ENCODE results near the gene TMEM158. TPM values are rescaled to one million over a fixed set of nuclear protein-coding genes. Genes with fewer than 3 reads are reported as not detected.

TMEM158 gene
- total and polyA plus RNA-seq, 2 of the 8 experiments (the other 6 are each of a cell fraction or from before 2014, with no cell fraction given): 6.8 to 30.3 TPM

DNA sequence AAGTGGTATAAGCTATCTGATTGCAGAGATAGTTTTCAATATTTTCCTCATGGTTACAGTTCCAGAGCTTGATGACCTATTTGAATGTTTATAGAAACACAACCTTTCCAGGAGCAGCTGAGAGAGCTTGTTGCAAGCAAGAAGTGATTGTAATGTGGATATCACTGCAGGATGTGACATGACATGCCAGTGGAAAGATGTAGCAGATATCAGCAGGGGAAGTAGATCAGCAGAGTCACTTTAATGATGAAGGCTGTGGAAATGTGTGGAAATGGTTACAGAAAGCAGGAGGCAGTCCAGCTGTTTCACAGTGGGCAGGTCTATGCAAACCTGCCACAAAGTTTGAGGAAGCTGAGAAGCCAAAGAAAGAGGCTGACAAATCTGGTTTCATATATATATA lies 21.0 kb downstream of the TMEM158 start:
- Histone ChIP-seq H2BK12ac (ENCODE audit: low read depth, low read length) (no peak overlapping the region), H3K4ac (replicated peaks; ENCODE audit: insufficient read length, low read depth, low read length) (no peak overlapping the region), H3K56ac (replicated peaks; ENCODE audit: insufficient read length, low read depth, low read length) (no peak overlapping the region), H2BK120ac (replicated peaks; ENCODE audit: low read depth, low read length) (no peak overlapping the region), H3K9me3 (ENCODE audit: insufficient read depth in 2 of 2, low read depth in 1 of 2, low read length in 1 of 2) (no peaks in the 10 kb centered on the region), H4K20me1 (replicated peaks in 1 of 2; ENCODE audit: control insufficient read depth in 1 of 2, insufficient read depth in 2 of 2, low read length in 2 of 2) (no peaks in the 10 kb centered on the region), H3K4me3 (ENCODE audit: extremely low read depth in 1 of 4, insufficient read depth in 2 of 4, low read depth in 3 of 4, low read length in 4 of 4) (no peak overlapping the region), H4K5ac (ENCODE audit: insufficient read length, low read depth, low read length) (no peak overlapping the region), H3K9ac (replicated peaks in 1 of 4; ENCODE audit: extremely low read depth in 1 of 4, low read depth in 3 of 4, low read length in 3 of 4) (no peak overlapping the region), H3K14ac (ENCODE audit: insufficient read length) (no peak overlapping the region), H2BK20ac (ENCODE audit: low read length) (no peak overlapping the region), H4K91ac (replicated peaks; ENCODE audit: insufficient read length, low read length) (no peak overlapping the region), H3K79me1 (ENCODE audit: low read depth, low read length) (no peaks in the 10 kb centered on the region), H2BK15ac (ENCODE audit: low read length) (no peak overlapping the region; the same call in 1 of the 2 replicates), H2AFZ (ENCODE audit: low read length) (no peak overlapping the region), H2BK5ac (ENCODE audit: low read depth, low read length) (no peak overlapping the region), H3K23me2 (ENCODE audit: low read depth, low read length) (no peaks in the 10 kb centered on the region), H3K27me3 (replicated peaks in 1 of 4; ENCODE audit: control insufficient read depth in 3 of 4, extremely low read depth in 1 of 4, insufficient read depth in 3 of 4, low read length in 3 of 4) (no peaks in the 10 kb centered on the region), H3K79me2 (ENCODE audit: control insufficient read depth in 1 of 2, insufficient read depth in 2 of 2, low read length in 2 of 2) (no peaks in the 10 kb centered on the region), H2AK5ac (ENCODE audit: low read depth, low read length) (no peak overlapping the region), H3K4me2 (ENCODE audit: insufficient read depth in 1 of 2, low read depth in 2 of 2, low read length in 2 of 2) (no peak overlapping the region), H3K4me1 (replicated peaks in 1 of 4; ENCODE audit: control insufficient read depth in 3 of 4, insufficient read depth in 4 of 4, low read length in 3 of 4) (no peaks in the 10 kb centered on the region), H3K36me3 (ENCODE audit: control insufficient read depth in 2 of 4, insufficient read depth in 4 of 4, low read length in 3 of 4) (no peaks in the 10 kb centered on the region), H3K23ac (ENCODE audit: insufficient read length) (no peak overlapping the region), H3K27ac (ENCODE audit: low read depth, low read length) (no peak overlapping the region), H4K8ac (ENCODE audit: extremely low read depth, insufficient read depth, low read length) (no peak overlapping the region), H3K18ac (ENCODE audit: extremely low read depth, low read length) (no peak overlapping the region)
- FAIRE-seq (no peak), DNase-seq (ENCODE audit: low read depth in 1 of 2, low spot score in 2 of 2) (no peak)
- ChIA-PET CTCF (ENCODE audit: partially characterized antibody) (interaction anchor here (0.5 to 10.7 kb wide), 7 partner anchors 9 to 220 kb away, joined by 3 to 206 read pairs (median 3); no protein-coding TSS in a partner anchor), POLR2A (ENCODE audit: partially characterized antibody) (no interaction called here)
- TF ChIP-seq SIN3A (conservative IDR thresholded peaks at IDR 0.05 in 1 of 2, IDR thresholded peaks at IDR 0.05 in 1 of 2; ENCODE audit: low read depth in 1 of 2, low read length in 2 of 2): no peak
- no peak for TF ChIP-seq KDM5A (IDR thresholded peaks at IDR 0.05; ENCODE audit: low read length)
- no peak for TF ChIP-seq HDAC6 (IDR thresholded peaks at IDR 0.05; ENCODE audit: low read depth, low read length)
- no peak for TF ChIP-seq MAFK (IDR thresholded peaks at IDR 0.05; ENCODE audit: low read depth, low read length)
- TF ChIP-seq ATF3 (IDR thresholded peaks at IDR 0.05; ENCODE audit: insufficient read depth, low read depth, low read length): no peak
- TF ChIP-seq EGR1 (IDR thresholded peaks at IDR 0.05; ENCODE audit: borderline replicate concordance, low read depth, low read length): no peak
- no peak for TF ChIP-seq JUND (IDR thresholded peaks at IDR 0.05; ENCODE audit: low read length)
- no peak for TF ChIP-seq RNF2 (IDR thresholded peaks at IDR 0.05; ENCODE audit: borderline replicate concordance, low read depth, low read length, missing control alignments, poor library complexity, severe bottlenecking)
- no peak for TF ChIP-seq RXRA (IDR thresholded peaks at IDR 0.05; ENCODE audit: insufficient read depth, low read depth, low read length)
- TF ChIP-seq JUN (IDR thresholded peaks at IDR 0.05; ENCODE audit: low read depth, low read length): no peak
- TF ChIP-seq CBX5 (IDR thresholded peaks at IDR 0.05; ENCODE audit: low read depth, low read length): no peak
- no peak for TF ChIP-seq SP1 (IDR thresholded peaks at IDR 0.05; ENCODE audit: low read depth, low read length)
- no peak for TF ChIP-seq CEBPB (IDR thresholded peaks at IDR 0.05; ENCODE audit: low read depth, low read length)
- no peak for TF ChIP-seq BACH1 (IDR thresholded peaks at IDR 0.05; ENCODE audit: low read length)

All from H1 (cell line).